Neutrophil (primary cell): ENCODE data around the gene UPB1.

Experiments
- H3K27ac ChIP-seq: fragments of 200-600 bp; sonication (generic); 2 replicates; pipeline ENCODE4 v1.5.1; 2016; ENCODE audit warnings: mild to moderate bottlenecking, moderate library complexity
- H3K27me3 ChIP-seq: fragments of 200-600 bp; sonication (generic); 2 replicates; pipeline ENCODE4 v1.6.0; 2016; ENCODE audit warnings: mild to moderate bottlenecking
- H3K36me3 ChIP-seq: fragments of 200-600 bp; sonication (generic); 2 replicates; pipeline ENCODE4 v1.5.1; 2017
- H3K4me1 ChIP-seq, 2 experiments: fragments of 200-600 bp in 1 of 2; sonication (generic) in 1 of 2; 1 replicate in 1 of 2; 2 replicates in 1 of 2; pipeline versions ENCODE4 v1.5.1 to v1.6.1; 2013 to 2016; ENCODE audit warnings: low read depth in 1 of 2, low read length in 1 of 2, mild to moderate bottlenecking in 1 of 2, moderate library complexity in 1 of 2; ENCODE audit not compliant: control insufficient read depth in 1 of 2, insufficient read depth in 1 of 2
- H3K4me3 ChIP-seq, 2 experiments: fragments of 200-600 bp in 1 of 2; sonication (generic) in 1 of 2; 1 replicate in 1 of 2; 2 replicates in 1 of 2; pipeline ENCODE4 v1.5.1; 2013 to 2016; ENCODE audit warnings: low read depth in 1 of 2, low read length in 1 of 2, mild to moderate bottlenecking in 1 of 2, moderate library complexity in 1 of 2
- H3K9me3 ChIP-seq: fragments of 200-600 bp; sonication (generic); 2 replicates; pipeline ENCODE4 v1.5.1; 2016
- CTCF ChIP-seq: fragments of 200-600 bp; sonication (generic); IDR thresholded peaks from 2 replicates; pipeline ENCODE4 v1.5.1; 2016; ENCODE audit warnings: antibody characterized with exemption

Gene UPB1

GRCh38 chr22:24500277-24500820 is 5.2 kb downstream of the UPB1 start:
- no peaks in the 10 kb centered on the region for H3K36me3 ChIP-seq
- no peak overlapping the region for H3K27ac ChIP-seq
- H3K4me3 ChIP-seq, result no peak overlapping the region
- H3K4me1 ChIP-seq, result peaks cover 78 to 88% of the 10 kb centered on the region in 2 experiments
- no peak for TF ChIP-seq CTCF
- peaks cover 4% of the 10 kb centered on the region for H3K27me3 ChIP-seq
- no peaks in the 10 kb centered on the region for H3K9me3 ChIP-seq

GRCh38 chr22:24501301-24502005 is 6.3 kb downstream of the UPB1 start:
- Histone ChIP-seq H3K4me3 (no peak overlapping the region), H3K27me3 (no peaks in the 10 kb centered on the region), H3K36me3 (no peaks in the 10 kb centered on the region), H3K27ac (peak overlapping the region; percentile 95), H3K4me1 (peaks cover 88 to 91% of the 10 kb centered on the region in 2 experiments), H3K9me3 (no peaks in the 10 kb centered on the region)
- TF ChIP-seq CTCF, result no peak

- no peak for TF ChIP-seq CTCF
- peak overlapping the region; percentile 95 for H3K27ac ChIP-seq
- H3K4me3 ChIP-seq, result peak overlapping the region in 1 of 2 experiments; percentile 32
- no peaks in the 10 kb centered on the region for H3K27me3 ChIP-seq
- H3K9me3 ChIP-seq, result no peaks in the 10 kb centered on the region
- H3K36me3 ChIP-seq, result no peaks in the 10 kb centered on the region
- peaks cover 88 to 91% of the 10 kb centered on the region in 2 experiments for H3K4me1 ChIP-seq
These were observed 6.9 kb downstream of the UPB1 start for GRCh38 chr22:24502034-24502433.

GRCh38 chr22:24502541-24502940 is 7.4 kb downstream of the UPB1 start:
- Histone ChIP-seq H3K9me3 (no peaks in the 10 kb centered on the region), H3K27me3 (no peaks in the 10 kb centered on the region), H3K36me3 (no peaks in the 10 kb centered on the region), H3K4me3 (peak overlapping the region in 1 of 2 experiments; percentile 32), H3K27ac (peak overlapping the region; percentile 95), H3K4me1 (peaks cover 88 to 91% of the 10 kb centered on the region in 2 experiments)
- no peak for TF ChIP-seq CTCF

GRCh38 chr22:24503137-24503842 is 8.2 kb downstream of the UPB1 start:
- H3K36me3 ChIP-seq, result no peaks in the 10 kb centered on the region
- no peaks in the 10 kb centered on the region for H3K27me3 ChIP-seq
- TF ChIP-seq CTCF, result peak; percentile 50
- H3K27ac ChIP-seq, result peak overlapping the region; percentile 95
- peak overlapping the region in 1 of 2 experiments; percentile 32 for H3K4me3 ChIP-seq
- no peaks in the 10 kb centered on the region for H3K9me3 ChIP-seq
- H3K4me1 ChIP-seq, result peaks cover 88 to 91% of the 10 kb centered on the region in 2 experiments
